HepG2 (cell line): Measurements from ENCODE around the gene SLC16A4. TPM values are rescaled to one million over a fixed set of nuclear protein-coding genes. Genes with fewer than 3 reads are reported as not detected.

ENCODE experiments used
- ATAC-seq: fragments of 200-7000 bp; cut with Tn5 transposase; 3 replicates; pipeline ENCODE4 v1.9.1; 2020; ENCODE audit warnings: mild to moderate bottlenecking, moderate library complexity
- BruUV-seq: library from RNA; stranded (reverse); fragments of 400-500 nt; replicated peaks from 2 replicates; lab custom pipeline; 2021; lab: Mats Ljungman, UMichigan
- CTCF ChIA-PET: fragments of 300-600 bp; formaldehyde crosslinking; extraction: SDS; loops from one replicate; lab custom pipeline; 2021; ENCODE audit warnings: low total read pairs, inconsistent platforms, low intra/inter-chr PET ratio; lab: Yijun Ruan, JAX
- POLR2A ChIA-PET: fragments of 350-600 bp; sonication (Branson Sonifier 250); formaldehyde crosslinking; loops from one replicate; lab custom pipeline; 2020; ENCODE audit warnings: antibody characterized with exemption, inconsistent platforms; lab: Yijun Ruan, JAX
- DNase-seq: peaks from one replicate; pipeline ENCODE4 v3.0.0-alpha.2; 2015; ENCODE audit warnings: low spot score
- FAIRE-seq: peaks from 3 replicates; lab custom pipeline; 2011; peaks lifted over from hg19 to GRCh38; lab: Jason Lieb, UNC
- H2AFZ ChIP-seq: one replicate; pipeline ENCODE4 v1.6.1; 2011; ENCODE audit warnings: low read length, inconsistent platforms
- H3K27ac ChIP-seq: fragments of 300-600 bp; 3 replicates; pipeline ENCODE4 v1.8.0; 2011; ENCODE audit warnings: mixed run types, mild to moderate bottlenecking, mixed read lengths, low read length, inconsistent platforms; ENCODE audit not compliant: insufficient read depth; ENCODE audit errors: extremely low read length
- H3K27me3 ChIP-seq, 2 experiments: fragments of 200-600 bp in 1 of 2; 2 replicates in 1 of 2; 3 replicates in 1 of 2; pipeline versions ENCODE4 v1.6.0 to v1.8.0; 2011; ENCODE audit warnings: low read length in 2 of 2, mild to moderate bottlenecking in 2 of 2, moderate library complexity in 2 of 2, inconsistent platforms in 1 of 2; ENCODE audit not compliant: insufficient read depth in 2 of 2, control insufficient read depth in 1 of 2
- H3K36me3 ChIP-seq, 2 experiments: fragments of 200-600 bp in 1 of 2; replicated peaks in 1 of 2; 2 replicates in 1 of 2; 3 replicates in 1 of 2; pipeline versions ENCODE4 v1.5.1 to v1.8.0; 2011; ENCODE audit warnings: low read length in 2 of 2, inconsistent platforms in 1 of 2; ENCODE audit not compliant: insufficient read depth in 2 of 2, control insufficient read depth in 1 of 2
- H3K4me1 ChIP-seq: 2 replicates; pipeline ENCODE4 v1.5.1; 2012; ENCODE audit warnings: low read length, inconsistent platforms; ENCODE audit not compliant: insufficient read depth
- H3K4me2 ChIP-seq: 2 replicates; pipeline ENCODE4 v1.6.0; 2011; ENCODE audit warnings: low read depth, low read length, inconsistent platforms
- H3K4me3 ChIP-seq, 3 experiments: fragments of 200-600 bp in 1 of 3; sonication (generic), shearing (Covaris generic) in 1 of 3; replicated peaks in 1 of 3; 2 replicates each; pipeline ENCODE4 v1.5.1; 2011 to 2016; ENCODE audit warnings: low read length in 3 of 3, inconsistent platforms in 2 of 3, low read depth in 2 of 3, mild to moderate bottlenecking in 2 of 3, control low read depth in 1 of 3, mixed read lengths in 1 of 3; ENCODE audit not compliant: insufficient read depth in 1 of 3
- H3K79me2 ChIP-seq: one replicate; pipeline ENCODE4 v1.6.1; 2011; ENCODE audit warnings: low read length, inconsistent platforms; ENCODE audit not compliant: insufficient read depth
- H3K9ac ChIP-seq: 2 replicates; pipeline ENCODE4 v1.6.0; 2011; ENCODE audit warnings: mild to moderate bottlenecking, low read depth, low read length, inconsistent platforms; ENCODE audit not compliant: insufficient read depth
- H3K9me3 ChIP-seq: 2 replicates; pipeline ENCODE4 v1.5.1; 2012; ENCODE audit warnings: mild to moderate bottlenecking, low read length
- H4K20me1 ChIP-seq: 2 replicates; pipeline ENCODE4 v1.6.0; 2011; ENCODE audit warnings: inconsistent platforms, mild to moderate bottlenecking, low read length, moderate library complexity; ENCODE audit not compliant: insufficient read depth
- CCDC6 ChIP-seq: sonication (generic); formaldehyde crosslinking; IDR thresholded peaks from 2 replicates; pipeline ENCODE4 v1.8.1; 2022; ENCODE audit warnings: mild to moderate bottlenecking, missing genetic modification reagents, moderate library complexity
- HMGXB4 ChIP-seq, 2 experiments: sonication (generic) in 1 of 2; formaldehyde crosslinking in 1 of 2; IDR thresholded peaks; 2 replicates each; pipeline versions ENCODE4 v1.4.0 to v1.6.1; 2018 to 2020; ENCODE audit warnings: missing genetic modification reagents in 2 of 2, borderline replicate concordance in 1 of 2, low read depth in 1 of 2, mild to moderate bottlenecking in 1 of 2, missing biosample characterization in 1 of 2
- HNRNPLL ChIP-seq: fragments of 200-400 bp; formaldehyde crosslinking; IDR thresholded peaks from 2 replicates; pipeline ENCODE4 v1.6.1; 2017; ENCODE audit warnings: mild to moderate bottlenecking, low read depth, low read length; ENCODE audit not compliant: poor library complexity, severe bottlenecking
- HOXA5 ChIP-seq: sonication (generic); formaldehyde crosslinking; IDR thresholded peaks from 2 replicates; pipeline ENCODE4 v1.4.0; 2020; ENCODE audit warnings: missing genetic modification reagents
- KDM3A ChIP-seq: IDR thresholded peaks from 2 replicates; pipeline ENCODE4 v1.6.1; 2018; ENCODE audit warnings: low read depth, missing compliant biosample characterization
- NFE2 ChIP-seq: sonication (generic); formaldehyde crosslinking; IDR thresholded peaks from 2 replicates; pipeline ENCODE4 v1.4.0; 2020; ENCODE audit warnings: missing genetic modification reagents
- POGK ChIP-seq: sonication (generic); formaldehyde crosslinking; conservative IDR thresholded peaks from 2 replicates; pipeline ENCODE4 v1.8.0; 2022; ENCODE audit warnings: mild to moderate bottlenecking, moderate library complexity, missing genetic modification reagents
- TARDBP ChIP-seq: sonication (generic); formaldehyde crosslinking; IDR thresholded peaks from 2 replicates; pipeline ENCODE4 v1.8.0; 2022; ENCODE audit warnings: mild to moderate bottlenecking, missing genetic modification reagents
- XRCC5 ChIP-seq: fragments of 200-400 bp; formaldehyde crosslinking; optimal IDR thresholded peaks from 2 replicates; pipeline ENCODE3; 2017; ENCODE audit warnings: mild to moderate bottlenecking, low read length
- YY1 ChIP-seq: IDR thresholded peaks from 2 replicates; pipeline ENCODE4 v1.6.1; 2011; ENCODE audit warnings: low read length, low read depth, moderate library complexity, mild to moderate bottlenecking; ENCODE audit not compliant: insufficient read depth, insufficient replicate concordance
- ZNF18 ChIP-seq: sonication (generic); formaldehyde crosslinking; IDR thresholded peaks from 2 replicates; pipeline ENCODE4 v1.8.0; 2022; ENCODE audit warnings: mild to moderate bottlenecking, missing genetic modification reagents; ENCODE audit not compliant: insufficient replicate concordance
- ZNF383 ChIP-seq: sonication (generic); formaldehyde crosslinking; IDR thresholded peaks from 2 replicates; pipeline ENCODE4 v1.4.0; 2020; ENCODE audit warnings: missing genetic modification reagents, mild to moderate bottlenecking, borderline replicate concordance
- ZNF839 ChIP-seq: sonication (generic); formaldehyde crosslinking; IDR thresholded peaks from 2 replicates; pipeline ENCODE4 v1.4.0; 2020; ENCODE audit warnings: missing genetic modification reagents, mild to moderate bottlenecking, borderline replicate concordance
- WGBS: methylation state at CpG from one replicate; pipeline ENCODE4 v1.1.6; 2017; ENCODE audit warnings: low lambda C conversion rate; 5-methylcytosine and 5-hydroxymethylcytosine counted together
- in situ Hi-C: cut with HindIII; loops from 2 replicates; pipeline ENCODE4 v1.10.0; 2017; ENCODE audit warnings: low pct_unique_long_range_greater_than_20kb; ENCODE audit not compliant: extremely low pct_ligation_motif_present
- intact Hi-C: fragments of 100-400 bp; cut with micrococcal nuclease; formaldehyde crosslinking; loops from one replicate; pipeline ENCODE4 v1.10.0; 2022; ENCODE audit not compliant: unreplicated experiment
- polyA plus RNA-seq, 8 experiments: library from polyadenylated mRNA; depleted of rRNA in 3 of 8; stranded (reverse) in 7 of 8; unstranded in 1 of 8; fragments of >200 nt; fragmentation: Illumina TruSeq in 4 of 8; extraction: Trizol in 4 of 8; gene quantifications; 2 replicates each; pipeline versions ENCODE4 v1.2.1 to v1.2.3, GENCODE V29; 2011 to 2016; ENCODE audit warnings: low read depth in 4 of 8, missing spikeins in 1 of 8, mixed read lengths in 1 of 8; ENCODE audit not compliant: insufficient read depth in 1 of 8
- total RNA-seq, 5 experiments: library from RNA; depleted of rRNA; stranded (reverse); fragments of >200 nt; fragmentation: Illumina TruSeq; extraction: Trizol; gene quantifications; 2 replicates each; pipeline ENCODE4 v1.2.3, GENCODE V29; 2016; ENCODE audit warnings: low read depth in 1 of 5
- TF ChIP-seq, protein P1 (sequence below): sonication (generic); formaldehyde crosslinking; IDR thresholded peaks from 2 replicates; pipeline ENCODE4 v1.9.0; 2022; ENCODE audit warnings: missing genetic modification reagents, mild to moderate bottlenecking, borderline replicate concordance
- TF ChIP-seq, protein P2 (sequence below): sonication (generic); formaldehyde crosslinking; IDR thresholded peaks from 2 replicates; pipeline ENCODE4 v1.4.0; 2020; ENCODE audit warnings: low read depth, mild to moderate bottlenecking, missing genetic modification reagents

The SLC16A4 gene
- total and polyA plus RNA-seq, 2 of the 13 experiments (the other 11 are each of a cell fraction or from before 2014, with no cell fraction given) = 1.1 to 1.5 TPM

- TF ChIP-seq POGK (CRISPR knock-in tag) (no peak), ZNF839 (no peak), NFE2 (no peak), YY1 (no peak), KDM3A (CRISPR knock-in tag) (no peak), HOXA5 (no peak), ZNF383 (no peak), TARDBP (CRISPR knock-in tag) (no peak)
- TF ChIP-seq, protein P1, sequence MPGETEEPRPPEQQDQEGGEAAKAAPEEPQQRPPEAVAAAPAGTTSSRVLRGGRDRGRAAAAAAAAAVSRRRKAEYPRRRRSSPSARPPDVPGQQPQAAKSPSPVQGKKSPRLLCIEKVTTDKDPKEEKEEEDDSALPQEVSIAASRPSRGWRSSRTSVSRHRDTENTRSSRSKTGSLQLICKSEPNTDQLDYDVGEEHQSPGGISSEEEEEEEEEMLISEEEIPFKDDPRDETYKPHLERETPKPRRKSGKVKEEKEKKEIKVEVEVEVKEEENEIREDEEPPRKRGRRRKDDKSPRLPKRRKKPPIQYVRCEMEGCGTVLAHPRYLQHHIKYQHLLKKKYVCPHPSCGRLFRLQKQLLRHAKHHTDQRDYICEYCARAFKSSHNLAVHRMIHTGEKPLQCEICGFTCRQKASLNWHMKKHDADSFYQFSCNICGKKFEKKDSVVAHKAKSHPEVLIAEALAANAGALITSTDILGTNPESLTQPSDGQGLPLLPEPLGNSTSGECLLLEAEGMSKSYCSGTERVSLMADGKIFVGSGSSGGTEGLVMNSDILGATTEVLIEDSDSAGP (CRISPR knock-in tag) = no peak
Observed at GRCh38 chr1:110434946-110435345, 44.1 kb upstream of the SLC16A4 start (continued).

DNA sequence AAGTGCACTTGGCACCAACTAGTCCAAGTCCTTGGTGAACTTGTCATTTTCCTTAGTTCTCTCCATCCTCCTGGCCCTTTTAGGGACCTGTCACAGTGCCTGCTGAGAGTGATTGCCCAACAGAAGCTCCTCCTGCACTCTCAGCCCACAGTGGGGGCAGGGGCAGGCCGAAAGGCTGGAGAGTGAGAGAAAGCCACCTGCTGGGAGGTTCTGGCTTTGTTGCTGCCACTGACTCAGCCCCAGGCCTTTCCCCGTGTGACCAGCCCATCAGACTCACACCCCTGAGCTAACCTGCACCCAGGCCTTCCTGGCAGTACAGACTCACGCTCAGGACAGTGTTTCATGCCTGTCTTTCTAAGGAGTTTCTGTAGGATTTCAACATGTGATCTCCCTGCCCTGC, 43.0 kb upstream of the SLC16A4 start:
- Histone ChIP-seq H3K27ac (no peak overlapping the region), H3K4me2 (no peak overlapping the region)
- intact Hi-C loops = no loop called here
- TF ChIP-seq, protein P2, sequence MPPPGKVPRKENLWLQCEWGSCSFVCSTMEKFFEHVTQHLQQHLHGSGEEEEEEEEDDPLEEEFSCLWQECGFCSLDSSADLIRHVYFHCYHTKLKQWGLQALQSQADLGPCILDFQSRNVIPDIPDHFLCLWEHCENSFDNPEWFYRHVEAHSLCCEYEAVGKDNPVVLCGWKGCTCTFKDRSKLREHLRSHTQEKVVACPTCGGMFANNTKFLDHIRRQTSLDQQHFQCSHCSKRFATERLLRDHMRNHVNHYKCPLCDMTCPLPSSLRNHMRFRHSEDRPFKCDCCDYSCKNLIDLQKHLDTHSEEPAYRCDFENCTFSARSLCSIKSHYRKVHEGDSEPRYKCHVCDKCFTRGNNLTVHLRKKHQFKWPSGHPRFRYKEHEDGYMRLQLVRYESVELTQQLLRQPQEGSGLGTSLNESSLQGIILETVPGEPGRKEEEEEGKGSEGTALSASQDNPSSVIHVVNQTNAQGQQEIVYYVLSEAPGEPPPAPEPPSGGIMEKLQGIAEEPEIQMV (CRISPR knock-in tag) = no peak
- TF ChIP-seq HNRNPLL (no peak), CCDC6 (CRISPR knock-in tag) (no peak), ZNF18 (CRISPR knock-in tag) (no peak), HMGXB4 (CRISPR knock-in tag; IDR thresholded peaks at IDR 0.05; ENCODE audit: borderline replicate concordance in 1 of 2, low read depth in 1 of 2) (no peak), XRCC5 (peak; percentile 39)

More for the DNA sequence above, 43.0 kb upstream of the SLC16A4 start:
- peaks cover 10% of the 10 kb centered on the region; the same call in 1 of the 2 replicates for H3K4me1 ChIP-seq
- in situ Hi-C loops = no loop called here
- POLR2A ChIA-PET = no interaction called here
- ATAC-seq (peak; percentile 99), FAIRE-seq (peak; percentile 73), DNase-seq (peak; percentile 58)
- no peaks in the 10 kb centered on the region for H3K79me2 ChIP-seq
- no peak overlapping the region for H3K9ac ChIP-seq
- no peak overlapping the region for H3K4me3 ChIP-seq
- H4K20me1 ChIP-seq = no peaks in the 10 kb centered on the region
- 0% methylated on average over 3 of the region's 3 CpGs for WGBS
- peaks cover 1 to 23% of the 10 kb centered on the region in 2 experiments; a peak in 4 of 5 replicates for H3K27me3 ChIP-seq
- H3K36me3 ChIP-seq = no peaks in the 10 kb centered on the region
- CTCF ChIA-PET = no interaction called here
- no peak overlapping the region for H2AFZ ChIP-seq
- H3K9me3 ChIP-seq = no peaks in the 10 kb centered on the region
- BruUV-seq = no TSS peak
